Ishikawa (cell line): Measurements from ENCODE around the gene ERMP1.

Source experiments
- EP300 ChIP-seq: IDR thresholded peaks from 2 replicates; pipeline ENCODE4 v1.6.1; 2012; ENCODE audit warnings: borderline replicate concordance
- MAX ChIP-seq: IDR thresholded peaks from 2 replicates; pipeline ENCODE4 v1.6.1; 2012
- NFIC ChIP-seq: IDR thresholded peaks from 2 replicates; pipeline ENCODE4 v1.6.1; 2012
- REST ChIP-seq: IDR thresholded peaks from 2 replicates; pipeline ENCODE4 v1.6.1; 2012; ENCODE audit warnings: low read depth, mild to moderate bottlenecking
- TCF12 ChIP-seq: IDR thresholded peaks from 2 replicates; pipeline ENCODE4 v1.6.1; 2012; ENCODE audit warnings: low read depth
- YY1 ChIP-seq: IDR thresholded peaks from 2 replicates; pipeline ENCODE4 v1.6.1; 2012; ENCODE audit warnings: low read depth

GRCh38 chr9:5748438-5748837 is 84.5 kb downstream of the ERMP1 start:
- TF ChIP-seq REST (no peak), EP300 (no peak), YY1 (no peak), MAX (no peak), NFIC (no peak), TCF12 (no peak)
